ENCODE data around the gene KCNQ1. TPM values are rescaled to one million over a fixed set of nuclear protein-coding genes. Genes with fewer than 3 reads are reported as not detected.

Gene KCNQ1
- total and polyA plus RNA-seq, 9 of the 15 experiments (the other 6 are each of a cell fraction or from before 2014, with no cell fraction given): 0.44 TPM; not detected in 8

DNA sequence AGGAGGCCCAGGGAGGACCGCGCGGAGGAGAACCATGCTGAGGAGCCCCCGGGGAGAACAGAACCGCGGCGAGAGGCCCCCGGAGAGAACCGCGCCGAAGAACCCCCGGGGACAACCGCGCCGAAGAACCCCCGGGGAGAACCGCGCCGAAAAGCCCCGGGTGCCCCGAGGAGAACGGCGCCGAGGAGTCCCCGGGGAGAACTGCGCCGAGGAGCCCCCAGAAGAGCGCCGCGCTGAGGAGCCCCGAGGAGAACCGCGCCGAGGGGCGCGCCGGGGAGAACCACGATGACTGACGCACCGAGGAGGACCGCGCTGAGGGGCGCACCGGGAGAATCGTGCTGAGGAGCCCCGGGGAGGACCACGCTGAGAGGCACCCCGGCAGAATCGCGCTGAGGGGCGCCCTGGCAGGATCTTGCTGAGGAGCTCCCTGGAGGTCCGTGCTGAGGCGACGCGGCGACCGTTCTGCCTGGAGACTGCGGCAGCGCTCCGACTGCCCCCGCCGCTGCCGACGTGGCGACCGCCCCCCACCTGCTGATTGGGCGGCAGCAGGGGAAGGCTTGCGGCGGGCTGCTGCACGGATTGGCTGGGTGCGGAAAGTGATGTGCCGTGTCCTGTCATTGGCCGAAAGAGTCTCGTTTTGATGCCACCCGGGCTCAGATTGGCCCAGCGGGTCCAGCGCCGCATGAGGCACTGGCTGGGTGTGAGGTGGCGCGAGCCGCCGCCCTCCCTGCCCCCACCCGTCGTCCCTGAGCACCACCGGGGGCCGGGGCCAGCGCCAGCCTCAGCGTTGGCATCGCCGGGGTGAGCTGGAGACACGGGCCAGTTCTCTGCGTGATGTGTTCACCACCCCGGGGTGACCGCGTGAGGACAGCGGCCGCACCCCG, 255.0 kb downstream of the KCNQ1 start, which contains the start of gene KCNQ1OT1 (continued):
- no peak for TF ChIP-seq KLF13 (tag; IDR thresholded peaks at IDR 0.05; ENCODE audit: borderline replicate concordance, low read depth)
- TF ChIP-seq TSC22D4 (tag; IDR thresholded peaks at IDR 0.05): no peak
- TF ChIP-seq, protein P1, sequence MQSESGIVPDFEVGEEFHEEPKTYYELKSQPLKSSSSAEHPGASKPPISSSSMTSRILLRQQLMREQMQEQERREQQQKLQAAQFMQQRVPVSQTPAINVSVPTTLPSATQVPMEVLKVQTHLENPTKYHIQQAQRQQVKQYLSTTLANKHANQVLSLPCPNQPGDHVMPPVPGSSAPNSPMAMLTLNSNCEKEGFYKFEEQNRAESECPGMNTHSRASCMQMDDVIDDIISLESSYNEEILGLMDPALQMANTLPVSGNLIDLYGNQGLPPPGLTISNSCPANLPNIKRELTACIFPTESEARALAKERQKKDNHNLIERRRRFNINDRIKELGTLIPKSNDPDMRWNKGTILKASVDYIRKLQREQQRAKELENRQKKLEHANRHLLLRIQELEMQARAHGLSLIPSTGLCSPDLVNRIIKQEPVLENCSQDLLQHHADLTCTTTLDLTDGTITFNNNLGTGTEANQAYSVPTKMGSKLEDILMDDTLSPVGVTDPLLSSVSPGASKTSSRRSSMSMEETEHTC (IDR thresholded peaks at IDR 0.05): no peak
- no peak for TF ChIP-seq ZNF76 (CRISPR knock-in tag; IDR thresholded peaks at IDR 0.05; ENCODE audit: borderline replicate concordance)
- no peak for TF ChIP-seq POU5F1 (IDR thresholded peaks at IDR 0.05; ENCODE audit: borderline replicate concordance, low read depth, low read length, partially characterized antibody)
- no peak for TF ChIP-seq PHTF2 (CRISPR knock-in tag; IDR thresholded peaks at IDR 0.05)
- TF ChIP-seq, protein P2, sequence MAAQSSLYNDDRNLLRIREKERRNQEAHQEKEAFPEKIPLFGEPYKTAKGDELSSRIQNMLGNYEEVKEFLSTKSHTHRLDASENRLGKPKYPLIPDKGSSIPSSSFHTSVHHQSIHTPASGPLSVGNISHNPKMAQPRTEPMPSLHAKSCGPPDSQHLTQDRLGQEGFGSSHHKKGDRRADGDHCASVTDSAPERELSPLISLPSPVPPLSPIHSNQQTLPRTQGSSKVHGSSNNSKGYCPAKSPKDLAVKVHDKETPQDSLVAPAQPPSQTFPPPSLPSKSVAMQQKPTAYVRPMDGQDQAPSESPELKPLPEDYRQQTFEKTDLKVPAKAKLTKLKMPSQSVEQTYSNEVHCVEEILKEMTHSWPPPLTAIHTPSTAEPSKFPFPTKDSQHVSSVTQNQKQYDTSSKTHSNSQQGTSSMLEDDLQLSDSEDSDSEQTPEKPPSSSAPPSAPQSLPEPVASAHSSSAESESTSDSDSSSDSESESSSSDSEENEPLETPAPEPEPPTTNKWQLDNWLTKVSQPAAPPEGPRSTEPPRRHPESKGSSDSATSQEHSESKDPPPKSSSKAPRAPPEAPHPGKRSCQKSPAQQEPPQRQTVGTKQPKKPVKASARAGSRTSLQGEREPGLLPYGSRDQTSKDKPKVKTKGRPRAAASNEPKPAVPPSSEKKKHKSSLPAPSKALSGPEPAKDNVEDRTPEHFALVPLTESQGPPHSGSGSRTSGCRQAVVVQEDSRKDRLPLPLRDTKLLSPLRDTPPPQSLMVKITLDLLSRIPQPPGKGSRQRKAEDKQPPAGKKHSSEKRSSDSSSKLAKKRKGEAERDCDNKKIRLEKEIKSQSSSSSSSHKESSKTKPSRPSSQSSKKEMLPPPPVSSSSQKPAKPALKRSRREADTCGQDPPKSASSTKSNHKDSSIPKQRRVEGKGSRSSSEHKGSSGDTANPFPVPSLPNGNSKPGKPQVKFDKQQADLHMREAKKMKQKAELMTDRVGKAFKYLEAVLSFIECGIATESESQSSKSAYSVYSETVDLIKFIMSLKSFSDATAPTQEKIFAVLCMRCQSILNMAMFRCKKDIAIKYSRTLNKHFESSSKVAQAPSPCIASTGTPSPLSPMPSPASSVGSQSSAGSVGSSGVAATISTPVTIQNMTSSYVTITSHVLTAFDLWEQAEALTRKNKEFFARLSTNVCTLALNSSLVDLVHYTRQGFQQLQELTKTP (IDR thresholded peaks at IDR 0.05; ENCODE audit: low read depth in 1 of 2, partially characterized antibody in 2 of 2): no peak
- no peak for TF ChIP-seq FOXA1 (IDR thresholded peaks at IDR 0.05; ENCODE audit: borderline replicate concordance)
- no peak for TF ChIP-seq ZNF57 (CRISPR knock-in tag; IDR thresholded peaks at IDR 0.05)
- TF ChIP-seq TRIM28 (IDR thresholded peaks at IDR 0.05): no peak
- no peak for TF ChIP-seq PHF20 (IDR thresholded peaks at IDR 0.05; ENCODE audit: partially characterized antibody)
- TF ChIP-seq ZNF274 (IDR thresholded peaks at IDR 0.05; ENCODE audit: borderline replicate concordance, low read depth, low read length): no peak
- peak; percentile 98 for TF ChIP-seq NFYB (IDR thresholded peaks at IDR 0.05; ENCODE audit: extremely low read depth, insufficient read length)
- TF ChIP-seq RBM15 (IDR thresholded peaks at IDR 0.05; ENCODE audit: insufficient read depth, low read length): no peak
- peak; percentile 96; the same call in 1 of the 2 replicates for TF ChIP-seq KAT7 (CRISPR knock-in tag; IDR thresholded peaks at IDR 0.05; ENCODE audit: borderline replicate concordance)
- TF ChIP-seq KLF16 (IDR thresholded peaks at IDR 0.05): no peak
- TF ChIP-seq, protein P3, sequence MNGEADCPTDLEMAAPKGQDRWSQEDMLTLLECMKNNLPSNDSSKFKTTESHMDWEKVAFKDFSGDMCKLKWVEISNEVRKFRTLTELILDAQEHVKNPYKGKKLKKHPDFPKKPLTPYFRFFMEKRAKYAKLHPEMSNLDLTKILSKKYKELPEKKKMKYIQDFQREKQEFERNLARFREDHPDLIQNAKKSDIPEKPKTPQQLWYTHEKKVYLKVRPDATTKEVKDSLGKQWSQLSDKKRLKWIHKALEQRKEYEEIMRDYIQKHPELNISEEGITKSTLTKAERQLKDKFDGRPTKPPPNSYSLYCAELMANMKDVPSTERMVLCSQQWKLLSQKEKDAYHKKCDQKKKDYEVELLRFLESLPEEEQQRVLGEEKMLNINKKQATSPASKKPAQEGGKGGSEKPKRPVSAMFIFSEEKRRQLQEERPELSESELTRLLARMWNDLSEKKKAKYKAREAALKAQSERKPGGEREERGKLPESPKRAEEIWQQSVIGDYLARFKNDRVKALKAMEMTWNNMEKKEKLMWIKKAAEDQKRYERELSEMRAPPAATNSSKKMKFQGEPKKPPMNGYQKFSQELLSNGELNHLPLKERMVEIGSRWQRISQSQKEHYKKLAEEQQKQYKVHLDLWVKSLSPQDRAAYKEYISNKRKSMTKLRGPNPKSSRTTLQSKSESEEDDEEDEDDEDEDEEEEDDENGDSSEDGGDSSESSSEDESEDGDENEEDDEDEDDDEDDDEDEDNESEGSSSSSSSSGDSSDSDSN (IDR thresholded peaks at IDR 0.05; ENCODE audit: borderline replicate concordance in 1 of 2, low read depth in 2 of 2, low read length in 2 of 2): peak in 1 of 2 experiments; percentile 41; a peak in 1 of 4 replicates
- TF ChIP-seq STAT5A (IDR thresholded peaks at IDR 0.05; ENCODE audit: borderline replicate concordance, low read length): no peak
